ENCODE data around the gene COLEC11. TPM values are rescaled to one million over a fixed set of nuclear protein-coding genes. Genes with fewer than 3 reads are reported as not detected.

The COLEC11 gene
- total and polyA plus RNA-seq, 2 donors from 2014 or later: 7.6 to 34.6 TPM

DNA sequence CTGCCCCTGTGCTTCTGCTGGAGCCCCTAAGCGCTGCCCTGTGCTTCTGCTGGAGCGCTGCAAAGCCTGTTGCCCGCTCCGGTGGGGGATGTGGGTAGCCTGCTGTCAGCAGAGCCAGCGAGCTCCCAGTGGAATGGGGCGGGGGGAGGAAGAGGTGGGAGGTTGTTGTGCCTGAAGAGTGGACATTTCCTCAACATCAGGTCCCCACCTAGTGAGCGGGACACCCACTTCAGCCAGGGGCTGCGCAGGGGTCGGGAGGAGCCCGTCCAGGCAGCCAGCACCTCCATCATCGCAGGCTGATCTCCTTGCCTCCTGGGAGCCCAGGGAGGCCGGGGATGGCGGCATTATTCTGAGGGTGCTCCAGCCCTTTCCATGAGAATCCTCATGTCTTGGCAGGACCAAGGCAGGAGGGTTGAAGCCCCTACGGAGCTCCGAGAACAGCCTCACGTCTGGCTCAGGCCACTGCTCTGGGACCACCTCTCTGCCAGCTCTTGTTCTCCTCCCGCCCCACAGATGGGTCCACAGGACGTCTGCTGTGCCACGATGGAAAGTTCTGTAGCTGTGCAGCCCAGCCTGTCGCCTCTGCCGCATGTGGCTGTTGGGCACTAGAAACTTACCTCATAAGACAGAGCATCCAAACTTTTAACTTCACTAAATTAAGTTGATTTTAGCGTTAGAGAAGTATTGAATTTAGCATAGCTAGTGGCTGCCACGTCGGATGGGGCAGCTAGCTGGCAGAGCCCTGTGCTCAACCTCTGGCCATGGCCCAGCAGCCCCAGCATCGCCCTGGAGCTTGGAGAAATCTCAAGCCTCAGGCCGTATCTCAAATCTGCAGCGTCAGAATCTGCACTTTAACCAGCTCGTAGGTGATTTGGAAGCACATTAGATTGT, 61.2 kb downstream of the COLEC11 start:
- Histone ChIP-seq H3K4me1 (ENCODE audit: control insufficient read depth in 2 of 3, insufficient read depth in 2 of 3, low read depth in 1 of 3, low read length in 3 of 3) (peaks cover 0 to 6% (median 4%) of the 10 kb centered on the region in 3 donors), H3K9ac (ENCODE audit: low read length in 3 of 3) (no peak overlapping the region), H3K27ac (ENCODE audit: low read depth in 2 of 2, low read length in 2 of 2) (no peak overlapping the region), H3K36me3 (ENCODE audit: control insufficient read depth in 2 of 3, insufficient read depth in 3 of 3, low read length in 3 of 3) (no peaks in the 10 kb centered on the region), H3K27me3 (ENCODE audit: control insufficient read depth, insufficient read depth, low read length) (no peaks in the 10 kb centered on the region), H3K9me3 (ENCODE audit: control insufficient read depth in 2 of 3, insufficient read depth in 1 of 3, low read length in 3 of 3) (peaks cover 0 to 5% (median 0%) of the 10 kb centered on the region in 3 donors), H3K4me3 (ENCODE audit: low read length in 3 of 3) (no peak overlapping the region)
- no peak for DNase-seq
- no peak for FAIRE-seq
- TF ChIP-seq, protein P1, sequence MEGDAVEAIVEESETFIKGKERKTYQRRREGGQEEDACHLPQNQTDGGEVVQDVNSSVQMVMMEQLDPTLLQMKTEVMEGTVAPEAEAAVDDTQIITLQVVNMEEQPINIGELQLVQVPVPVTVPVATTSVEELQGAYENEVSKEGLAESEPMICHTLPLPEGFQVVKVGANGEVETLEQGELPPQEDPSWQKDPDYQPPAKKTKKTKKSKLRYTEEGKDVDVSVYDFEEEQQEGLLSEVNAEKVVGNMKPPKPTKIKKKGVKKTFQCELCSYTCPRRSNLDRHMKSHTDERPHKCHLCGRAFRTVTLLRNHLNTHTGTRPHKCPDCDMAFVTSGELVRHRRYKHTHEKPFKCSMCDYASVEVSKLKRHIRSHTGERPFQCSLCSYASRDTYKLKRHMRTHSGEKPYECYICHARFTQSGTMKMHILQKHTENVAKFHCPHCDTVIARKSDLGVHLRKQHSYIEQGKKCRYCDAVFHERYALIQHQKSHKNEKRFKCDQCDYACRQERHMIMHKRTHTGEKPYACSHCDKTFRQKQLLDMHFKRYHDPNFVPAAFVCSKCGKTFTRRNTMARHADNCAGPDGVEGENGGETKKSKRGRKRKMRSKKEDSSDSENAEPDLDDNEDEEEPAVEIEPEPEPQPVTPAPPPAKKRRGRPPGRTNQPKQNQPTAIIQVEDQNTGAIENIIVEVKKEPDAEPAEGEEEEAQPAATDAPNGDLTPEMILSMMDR (IDR thresholded peaks at IDR 0.05; ENCODE audit: borderline replicate concordance, extremely low read depth, insufficient read depth): no peak
- intact Hi-C loops (cut with DNase I): no loop called here

DNA sequence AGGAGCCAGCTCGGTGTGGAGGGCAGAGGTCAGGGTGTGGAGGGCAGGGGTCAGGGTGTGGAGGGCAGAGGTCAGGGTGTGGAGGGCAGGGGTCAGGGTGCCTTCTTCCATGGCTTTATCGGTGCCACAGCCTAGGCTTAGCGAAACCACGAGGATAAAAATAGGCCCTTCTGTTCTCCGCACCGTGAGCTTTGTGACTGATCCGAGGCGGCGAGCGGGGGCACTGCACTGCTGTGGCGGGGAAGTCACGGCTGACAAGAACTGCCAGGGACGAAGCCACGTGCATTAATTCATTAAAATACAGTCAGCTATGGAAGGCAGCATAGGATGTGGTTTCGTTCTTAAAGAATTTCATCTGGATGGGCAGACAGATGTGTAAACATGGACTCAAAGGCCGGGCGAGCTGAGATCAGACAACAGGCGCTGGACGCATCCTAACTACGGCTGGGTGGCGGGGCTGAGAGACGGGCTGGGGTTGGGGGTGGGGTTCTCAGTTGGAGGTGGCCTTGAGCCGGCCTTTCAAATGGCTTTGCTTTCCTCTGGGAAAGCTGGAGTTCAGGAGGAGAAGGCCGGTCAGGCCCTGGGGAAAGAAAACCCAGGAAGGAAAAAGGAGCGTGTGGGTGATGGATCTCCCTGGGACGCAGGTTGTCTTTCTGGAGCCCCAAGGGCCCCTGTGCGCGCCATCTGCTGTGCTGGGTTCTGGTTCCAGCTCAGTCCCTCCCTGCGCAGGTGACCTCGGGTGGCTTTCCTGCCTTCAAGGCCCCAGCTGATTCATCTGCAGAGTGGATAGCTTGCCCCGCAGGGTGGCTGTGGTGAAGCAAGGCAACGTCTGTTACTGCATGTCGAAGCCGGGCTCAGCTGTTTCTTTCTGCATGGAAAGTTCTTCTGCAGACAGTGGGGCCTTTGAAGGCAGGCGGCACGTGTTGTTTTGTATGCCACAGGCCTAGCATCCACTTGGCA, 62.1 kb downstream of the COLEC11 start:
- Histone ChIP-seq H3K27me3 (ENCODE audit: control insufficient read depth, insufficient read depth, low read length) (no peaks in the 10 kb centered on the region), H3K4me1 (ENCODE audit: control insufficient read depth in 2 of 3, insufficient read depth in 2 of 3, low read depth in 1 of 3, low read length in 3 of 3) (peaks cover 0 to 4% (median 0%) of the 10 kb centered on the region in 3 donors), H3K27ac (ENCODE audit: low read depth in 2 of 2, low read length in 2 of 2) (no peak overlapping the region), H3K4me3 (ENCODE audit: low read length in 3 of 3) (no peak overlapping the region), H3K9ac (ENCODE audit: low read length in 3 of 3) (no peak overlapping the region), H3K36me3 (ENCODE audit: control insufficient read depth in 2 of 3, insufficient read depth in 3 of 3, low read length in 3 of 3) (no peaks in the 10 kb centered on the region), H3K9me3 (ENCODE audit: control insufficient read depth in 2 of 3, insufficient read depth in 1 of 3, low read length in 3 of 3) (peaks cover 0 to 5% (median 0%) of the 10 kb centered on the region in 3 donors)
- no peak for FAIRE-seq
- intact Hi-C loops (cut with DNase I): no loop called here
- peak in 4 of 5 donors; percentile 54 to 79 (median 64) for DNase-seq
- TF ChIP-seq, protein P1 (IDR thresholded peaks at IDR 0.05; ENCODE audit: borderline replicate concordance, extremely low read depth, insufficient read depth): no peak

DNA sequence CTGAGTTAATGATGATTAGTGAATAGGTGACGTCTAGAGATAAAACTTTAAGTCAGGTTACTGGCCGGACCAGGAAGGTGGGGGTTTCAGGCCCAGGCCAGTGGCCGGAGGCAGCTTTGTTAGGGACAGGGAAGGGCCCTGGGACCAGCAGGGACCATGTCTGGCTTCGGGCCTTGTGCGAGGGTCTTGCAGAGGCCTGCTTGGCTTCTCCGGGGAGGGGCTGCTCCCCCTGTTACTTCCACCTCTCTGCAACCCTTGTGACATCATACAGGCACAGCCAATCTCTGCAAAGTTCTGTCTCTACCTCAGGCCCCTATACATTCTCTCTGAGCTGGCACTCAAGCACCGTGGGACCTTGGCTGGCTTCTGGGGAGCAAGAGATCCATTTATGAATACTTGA, 63.0 kb downstream of the COLEC11 start, which contains the start of gene ALLC:
ALLC (plus strand) TSS at position 320 of the 400 bp plus-strand sequence. CDS start 12,958 bp downstream, outside the sequence.
- FAIRE-seq: no peak
- H3K36me3 ChIP-seq (ENCODE audit: control insufficient read depth in 2 of 3, insufficient read depth in 3 of 3, low read length in 3 of 3): no peaks in the 10 kb centered on the region
- H3K4me3 ChIP-seq (ENCODE audit: low read length in 3 of 3): no peak within 1 kb of the TSS
- no peak for DNase-seq
- H3K4me1 ChIP-seq (ENCODE audit: control insufficient read depth in 2 of 3, insufficient read depth in 2 of 3, low read depth in 1 of 3, low read length in 3 of 3): peaks cover 0 to 2% (median 0%) of the 10 kb centered on the region in 3 donors
- intact Hi-C loops (cut with DNase I): no loop called here
- no peak within 1 kb of the TSS for H3K27ac ChIP-seq (ENCODE audit: low read depth in 2 of 2, low read length in 2 of 2)
- H3K9me3 ChIP-seq (ENCODE audit: control insufficient read depth in 2 of 3, insufficient read depth in 1 of 3, low read length in 3 of 3): peaks cover 0 to 5% (median 0%) of the 10 kb centered on the region in 3 donors
- TF ChIP-seq, protein P1 (IDR thresholded peaks at IDR 0.05; ENCODE audit: borderline replicate concordance, extremely low read depth, insufficient read depth): no peak
- no peaks in the 10 kb centered on the region for H3K27me3 ChIP-seq (ENCODE audit: control insufficient read depth, insufficient read depth, low read length)
- H3K9ac ChIP-seq (ENCODE audit: low read length in 3 of 3): no peak within 1 kb of the TSS

Data from kidney (tissue), 14 donors.